Spleen (tissue), 7 donors: Measurements from ENCODE around the gene TTLL8.

ENCODE experiments used
- POLR2AphosphoS5 ChIP-seq, 3 donors: sonication (generic); formaldehyde crosslinking; IDR thresholded peaks; one replicate each; pipeline ENCODE4 v1.5.1; 2017; ENCODE audit warnings: antibody characterized with exemption in 3 of 3
- TF ChIP-seq, protein P1 (sequence below), 11 experiments: fragments of 200-600 bp in 7 of 11; fragments of 450-650 bp in 4 of 11; sonication (generic) in 4 of 11; IDR thresholded peaks in 8 of 11; conservative IDR thresholded peaks in 3 of 11; 1 replicate in 7 of 11; 2 replicates in 4 of 11; pipeline versions ENCODE4 v1.4.0 to v1.8.0; 2016 to 2021; ENCODE audit warnings: antibody characterized with exemption in 11 of 11, inconsistent platforms in 4 of 11, mild to moderate bottlenecking in 1 of 11
- donor health status: DM: no; HTN: no; CAD: no; lungs with moderate emphysema.
- donor health status: DM: no; HTN: no; CAD: no.
- donor health status: DM: no; HTN: no; CAD: no.

GRCh38 chr22:49991167-49991566, 66.9 kb downstream of the TTLL8 start:
- TF ChIP-seq, protein P1, sequence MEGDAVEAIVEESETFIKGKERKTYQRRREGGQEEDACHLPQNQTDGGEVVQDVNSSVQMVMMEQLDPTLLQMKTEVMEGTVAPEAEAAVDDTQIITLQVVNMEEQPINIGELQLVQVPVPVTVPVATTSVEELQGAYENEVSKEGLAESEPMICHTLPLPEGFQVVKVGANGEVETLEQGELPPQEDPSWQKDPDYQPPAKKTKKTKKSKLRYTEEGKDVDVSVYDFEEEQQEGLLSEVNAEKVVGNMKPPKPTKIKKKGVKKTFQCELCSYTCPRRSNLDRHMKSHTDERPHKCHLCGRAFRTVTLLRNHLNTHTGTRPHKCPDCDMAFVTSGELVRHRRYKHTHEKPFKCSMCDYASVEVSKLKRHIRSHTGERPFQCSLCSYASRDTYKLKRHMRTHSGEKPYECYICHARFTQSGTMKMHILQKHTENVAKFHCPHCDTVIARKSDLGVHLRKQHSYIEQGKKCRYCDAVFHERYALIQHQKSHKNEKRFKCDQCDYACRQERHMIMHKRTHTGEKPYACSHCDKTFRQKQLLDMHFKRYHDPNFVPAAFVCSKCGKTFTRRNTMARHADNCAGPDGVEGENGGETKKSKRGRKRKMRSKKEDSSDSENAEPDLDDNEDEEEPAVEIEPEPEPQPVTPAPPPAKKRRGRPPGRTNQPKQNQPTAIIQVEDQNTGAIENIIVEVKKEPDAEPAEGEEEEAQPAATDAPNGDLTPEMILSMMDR (IDR thresholded peaks at IDR 0.05 in 8 of 11, conservative IDR thresholded peaks at IDR 0.05 in 3 of 11) = no peak
- no peak for TF ChIP-seq POLR2AphosphoS5 (IDR thresholded peaks at IDR 0.05)
